Dendritic cell treated with granulocyte-macrophage colony-stimulating factor and Interleukin-4, amounts not matched to agents 40 ng/mL and 50 ng/mL, for 4 days (primary cell): ENCODE measurements around the gene HRH2.
A peak's percentile ranks its signal among the peaks of the same experiment; 100 is the strongest.
"Not testable (repeated sequence)": the region's sequence is repeated elsewhere in the genome, so short reads cannot be mapped to it uniquely, and the experiment has no call there.

Experiments used
- H3K27ac Mint-ChIP-seq: one replicate; pipeline ENCODE4 v1.8.0; 2022; ENCODE audit warnings: mild to moderate bottlenecking, mixed read lengths
- H3K27me3 Mint-ChIP-seq: one replicate; pipeline ENCODE4 v1.8.0; 2022; ENCODE audit warnings: mild to moderate bottlenecking, mixed read lengths
- H3K36me3 Mint-ChIP-seq: one replicate; pipeline ENCODE4 v1.8.0; 2022; ENCODE audit warnings: low read depth, mixed read lengths
- H3K4me1 Mint-ChIP-seq: one replicate; pipeline ENCODE4 v1.8.0; 2022; ENCODE audit warnings: low read depth, mixed read lengths
- H3K4me3 Mint-ChIP-seq: one replicate; pipeline ENCODE4 v1.8.0; 2022; ENCODE audit warnings: mild to moderate bottlenecking, moderate library complexity, mixed read lengths
- H3K9me3 Mint-ChIP-seq: one replicate; pipeline ENCODE4 v1.8.0; 2022; ENCODE audit warnings: mixed read lengths
- intact Hi-C: fragments of 100-400 bp; cut with micrococcal nuclease; formaldehyde crosslinking; loops from one replicate; pipeline ENCODE4 v1.15.0; 2022

HRH2 gene

GRCh38 chr5:175627739-175628138 is 30.1 kb upstream of the HRH2 start:
- intact Hi-C loops = no loop called here
- Mint-ChIP-seq H3K27ac (no peak overlapping the region), H3K27me3 (no peaks in the 10 kb centered on the region), H3K4me1 (peaks cover 14% of the 10 kb centered on the region), H3K9me3 (peaks cover 33% of the 10 kb centered on the region), H3K36me3 (peaks cover 12% of the 10 kb centered on the region), H3K4me3 (no peak overlapping the region)

GRCh38 chr5:175628668-175629067 is 29.2 kb upstream of the HRH2 start:
- intact Hi-C loops = no loop called here
- H3K4me1 Mint-ChIP-seq = peaks cover 20% of the 10 kb centered on the region
- H3K27ac Mint-ChIP-seq = no peak overlapping the region
- peaks cover 12% of the 10 kb centered on the region for H3K36me3 Mint-ChIP-seq
- H3K9me3 Mint-ChIP-seq = peaks cover 33% of the 10 kb centered on the region
- no peak overlapping the region for H3K4me3 Mint-ChIP-seq
- H3K27me3 Mint-ChIP-seq = no peaks in the 10 kb centered on the region

- no peak overlapping the region for H3K4me3 Mint-ChIP-seq
- no peak overlapping the region for H3K27ac Mint-ChIP-seq
- peaks cover 12% of the 10 kb centered on the region for H3K36me3 Mint-ChIP-seq
- H3K4me1 Mint-ChIP-seq = peaks cover 20% of the 10 kb centered on the region
- intact Hi-C loops = no loop called here
- H3K27me3 Mint-ChIP-seq = no peaks in the 10 kb centered on the region
- H3K9me3 Mint-ChIP-seq = peaks cover 33% of the 10 kb centered on the region
These were observed 28.6 kb upstream of the HRH2 start for GRCh38 chr5:175629261-175629660.

- peaks cover 20% of the 10 kb centered on the region for H3K4me1 Mint-ChIP-seq
- H3K9me3 Mint-ChIP-seq = peaks cover 33% of the 10 kb centered on the region
- intact Hi-C loops = no loop called here
- no peaks in the 10 kb centered on the region for H3K27me3 Mint-ChIP-seq
- no peak overlapping the region for H3K4me3 Mint-ChIP-seq
- H3K36me3 Mint-ChIP-seq = peaks cover 12% of the 10 kb centered on the region
- H3K27ac Mint-ChIP-seq = no peak overlapping the region
These were observed 28.1 kb upstream of the HRH2 start for GRCh38 chr5:175629793-175630192.

GRCh38 chr5:175635854-175636584 is 21.9 kb upstream of the HRH2 start:
- Mint-ChIP-seq H3K27ac (no peak overlapping the region), H3K27me3 (no peaks in the 10 kb centered on the region), H3K4me3 (no peak overlapping the region), H3K36me3 (no peaks in the 10 kb centered on the region), H3K9me3 (no peaks in the 10 kb centered on the region), H3K4me1 (peaks cover 50% of the 10 kb centered on the region)
- intact Hi-C loops = no loop called here

GRCh38 chr5:175638305-175638704 is 19.6 kb upstream of the HRH2 start:
- H3K4me3 Mint-ChIP-seq = no peak overlapping the region

GRCh38 chr5:175640106-175640775 is 17.6 kb upstream of the HRH2 start:
- Mint-ChIP-seq H3K36me3 (no peaks in the 10 kb centered on the region), H3K9me3 (no peaks in the 10 kb centered on the region), H3K4me1 (peaks cover 40% of the 10 kb centered on the region), H3K27me3 (no peaks in the 10 kb centered on the region), H3K4me3 (no peak overlapping the region), H3K27ac (no peak overlapping the region)
- intact Hi-C loops = no loop called here

More at GRCh38 chr5:175638305-175638704, 19.6 kb upstream of the HRH2 start:
- H3K4me1 Mint-ChIP-seq = peaks cover 40% of the 10 kb centered on the region
- intact Hi-C loops = no loop called here
- no peak overlapping the region for H3K27ac Mint-ChIP-seq
- no peaks in the 10 kb centered on the region for H3K36me3 Mint-ChIP-seq
- no peaks in the 10 kb centered on the region for H3K9me3 Mint-ChIP-seq
- no peaks in the 10 kb centered on the region for H3K27me3 Mint-ChIP-seq

- no peaks in the 10 kb centered on the region for H3K9me3 Mint-ChIP-seq
- no peaks in the 10 kb centered on the region for H3K27me3 Mint-ChIP-seq
- no peaks in the 10 kb centered on the region for H3K36me3 Mint-ChIP-seq
- H3K27ac Mint-ChIP-seq = no peak overlapping the region
- H3K4me1 Mint-ChIP-seq = peaks cover 31% of the 10 kb centered on the region
- intact Hi-C loops = no loop called here
- H3K4me3 Mint-ChIP-seq = no peak overlapping the region
These were observed 14.9 kb upstream of the HRH2 start for GRCh38 chr5:175642998-175643397.

- intact Hi-C loops = no loop called here
- Mint-ChIP-seq H3K4me3 (no peak overlapping the region), H3K36me3 (no peaks in the 10 kb centered on the region), H3K27me3 (no peaks in the 10 kb centered on the region), H3K9me3 (peaks cover 20% of the 10 kb centered on the region), H3K27ac (no peak overlapping the region), H3K4me1 (peaks cover 9% of the 10 kb centered on the region)
These were observed 11.6 kb upstream of the HRH2 start for GRCh38 chr5:175646251-175646650.

GRCh38 chr5:175649967-175650366 is 7.9 kb upstream of the HRH2 start:
- Mint-ChIP-seq H3K36me3 (no peaks in the 10 kb centered on the region), H3K9me3 (peaks cover 20% of the 10 kb centered on the region), H3K27ac (no peak overlapping the region), H3K4me1 (peaks cover 46% of the 10 kb centered on the region), H3K4me3 (no peak overlapping the region), H3K27me3 (no peaks in the 10 kb centered on the region)
- intact Hi-C loops = loop anchor here (10.0 kb wide), 1 partner anchor 55 kb away; no protein-coding TSS in a partner anchor

- not testable (repeated sequence) for H3K27me3 Mint-ChIP-seq, H3K4me3 Mint-ChIP-seq, H3K36me3 Mint-ChIP-seq
- Mint-ChIP-seq H3K4me1 (peaks cover 52% of the 10 kb centered on the region), H3K27ac (peak overlapping the region; percentile 25), H3K9me3 (peaks cover 20% of the 10 kb centered on the region)
- intact Hi-C loops = loop anchor here (10.0 kb wide), 1 partner anchor 56 kb away; no protein-coding TSS in a partner anchor
These were observed 7.3 kb upstream of the HRH2 start for GRCh38 chr5:175650430-175651205.

GRCh38 chr5:175652741-175653663 is 4.9 kb upstream of the HRH2 start:
- intact Hi-C loops = loop anchor here (10.0 kb wide), 1 partner anchor 58 kb away; no protein-coding TSS in a partner anchor
- peaks cover 70% of the 10 kb centered on the region for H3K4me1 Mint-ChIP-seq
- H3K4me3 Mint-ChIP-seq = peak overlapping the region; percentile 14
- peak overlapping the region; percentile 80 for H3K27ac Mint-ChIP-seq
- H3K36me3 Mint-ChIP-seq = peaks cover 6% of the 10 kb centered on the region
- no peaks in the 10 kb centered on the region for H3K27me3 Mint-ChIP-seq
- peaks cover 20% of the 10 kb centered on the region for H3K9me3 Mint-ChIP-seq

- peak overlapping the region; percentile 80 for H3K27ac Mint-ChIP-seq
- peaks cover 18% of the 10 kb centered on the region for H3K9me3 Mint-ChIP-seq
- no peaks in the 10 kb centered on the region for H3K27me3 Mint-ChIP-seq
- H3K36me3 Mint-ChIP-seq = peaks cover 14% of the 10 kb centered on the region
- intact Hi-C loops = loop anchor here (10.0 kb wide), 1 partner anchor 59 kb away; no protein-coding TSS in a partner anchor
- H3K4me3 Mint-ChIP-seq = no peak overlapping the region
- H3K4me1 Mint-ChIP-seq = peaks cover 71% of the 10 kb centered on the region
These were observed 4.1 kb upstream of the HRH2 start for GRCh38 chr5:175653763-175654162.
